Thymus (tissue), 11 donors: Measurements from ENCODE around the gene SEPTIN11. TPM values are rescaled to one million over a fixed set of nuclear protein-coding genes. Genes with fewer than 3 reads are reported as not detected.
A peak's percentile ranks its signal among the peaks of the same experiment; 100 is the strongest.

ENCODE experiments used
- DNase-seq, 9 donors: peaks; one replicate each; pipeline ENCODE4 v3.0.0-alpha.2; 2013; ENCODE audit warnings: low spot score in 9 of 9, low read depth in 6 of 9, missing footprints in 1 of 9
- H3K27ac ChIP-seq, 2 donors: one replicate each; pipeline ENCODE4 v1.5.1; 2013; ENCODE audit warnings: control low read depth in 1 of 2, low read depth in 1 of 2, low read length in 1 of 2, mild to moderate bottlenecking in 1 of 2, moderate library complexity in 1 of 2
- H3K27me3 ChIP-seq, 2 donors: one replicate each; pipeline ENCODE4 v1.5.1; 2013; ENCODE audit warnings: low read length in 1 of 2; ENCODE audit not compliant: control insufficient read depth in 2 of 2, insufficient read depth in 1 of 2
- H3K36me3 ChIP-seq, 2 donors: one replicate each; pipeline ENCODE4 v1.5.1; 2013; ENCODE audit warnings: low read length in 1 of 2, mild to moderate bottlenecking in 1 of 2, moderate library complexity in 1 of 2; ENCODE audit not compliant: control insufficient read depth in 2 of 2, insufficient read depth in 2 of 2
- H3K4me1 ChIP-seq, 2 donors: one replicate each; pipeline ENCODE4 v1.5.1; 2013; ENCODE audit warnings: low read length in 2 of 2; ENCODE audit not compliant: control insufficient read depth in 2 of 2, insufficient read depth in 2 of 2
- H3K4me3 ChIP-seq, 2 donors: one replicate each; pipeline ENCODE4 v1.5.1; 2013; ENCODE audit warnings: low read length in 2 of 2, control low read depth in 1 of 2, mild to moderate bottlenecking in 1 of 2
- H3K9me3 ChIP-seq, 2 donors: one replicate each; pipeline ENCODE4 v1.5.1; 2013; ENCODE audit warnings: low read length in 1 of 2, mild to moderate bottlenecking in 1 of 2; ENCODE audit not compliant: control insufficient read depth in 2 of 2, insufficient read depth in 1 of 2
- WGBS: extraction: QIAGEN DNeasy Blood & Tissue Kit; methylation state at CpG from one replicate; pipeline ENCODE4 v1.1.7; 2013; 5-methylcytosine and 5-hydroxymethylcytosine counted together
- polyA plus RNA-seq: library from polyadenylated mRNA; stranded (reverse); fragments of 200-250 nt; gene quantifications from one replicate; pipeline ENCODE4 v1.2.3, GENCODE V29; 2013
- total RNA-seq: library from RNA; stranded (reverse); fragments of 120-200 nt; gene quantifications from one replicate; pipeline ENCODE4 v1.2.4, GENCODE V29; 2013
- donor health status: healthy.

Gene SEPTIN11
- total and polyA plus RNA-seq, 2 donors: 21.6 to 26.9 TPM

GRCh38 chr4:76969495-76969894 lies 19.9 kb downstream of the SEPTIN11 start:
- Histone ChIP-seq H3K27me3 (no peaks in the 10 kb centered on the region), H3K36me3 (no peaks in the 10 kb centered on the region), H3K27ac (no peak overlapping the region), H3K9me3 (no peaks in the 10 kb centered on the region), H3K4me1 (no peaks in the 10 kb centered on the region), H3K4me3 (no peak overlapping the region)
- no peak for DNase-seq
- 98% methylated on average over 3 of the region's 3 CpGs for WGBS

- Histone ChIP-seq H3K27ac (no peak overlapping the region), H3K36me3 (no peaks in the 10 kb centered on the region), H3K4me3 (no peak overlapping the region), H3K27me3 (no peaks in the 10 kb centered on the region), H3K4me1 (no peaks in the 10 kb centered on the region), H3K9me3 (no peaks in the 10 kb centered on the region)
- DNase-seq: no peak
- 94% methylated on average over 5 of the region's 5 CpGs for WGBS
These were observed 20.5 kb downstream of the SEPTIN11 start for GRCh38 chr4:76969941-76970529.

GRCh38 chr4:76972306-76972705 lies 22.8 kb downstream of the SEPTIN11 start:
- H3K4me3 ChIP-seq: no peak overlapping the region
- no peaks in the 10 kb centered on the region for H3K4me1 ChIP-seq
- no peaks in the 10 kb centered on the region for H3K36me3 ChIP-seq
- H3K27ac ChIP-seq: no peak overlapping the region
- no peaks in the 10 kb centered on the region for H3K27me3 ChIP-seq
- 98% methylated on average over 1 of the region's 1 CpG for WGBS
- no peaks in the 10 kb centered on the region for H3K9me3 ChIP-seq
- DNase-seq: no peak

- Histone ChIP-seq H3K36me3 (no peaks in the 10 kb centered on the region), H3K27ac (no peak overlapping the region), H3K9me3 (no peaks in the 10 kb centered on the region), H3K27me3 (no peaks in the 10 kb centered on the region), H3K4me3 (no peak overlapping the region), H3K4me1 (peaks cover 9% of the 10 kb centered on the region in 2 donors)
- 98% methylated on average over 2 of the region's 2 CpGs for WGBS
- no peak for DNase-seq
These were observed 24.6 kb downstream of the SEPTIN11 start for GRCh38 chr4:76974150-76974549.

GRCh38 chr4:76977113-76977512 lies 27.6 kb downstream of the SEPTIN11 start:
- Histone ChIP-seq H3K4me3 (no peak overlapping the region), H3K36me3 (no peaks in the 10 kb centered on the region), H3K9me3 (no peaks in the 10 kb centered on the region), H3K27ac (no peak overlapping the region), H3K4me1 (peaks cover 9 to 14% of the 10 kb centered on the region in 2 donors), H3K27me3 (no peaks in the 10 kb centered on the region)
- DNase-seq: no peak

- peaks cover 9 to 17% of the 10 kb centered on the region in 2 donors for H3K4me1 ChIP-seq
- H3K27ac ChIP-seq: no peak overlapping the region
- WGBS: 38% methylated on average over 3 of the region's 3 CpGs
These were observed 28.3 kb downstream of the SEPTIN11 start for GRCh38 chr4:76977736-76978350.

GRCh38 chr4:76979236-76979635 lies 29.7 kb downstream of the SEPTIN11 start:
- DNase-seq: no peak
- no peak overlapping the region for H3K4me3 ChIP-seq
- no peaks in the 10 kb centered on the region for H3K36me3 ChIP-seq
- WGBS: 97% methylated on average over 2 of the region's 2 CpGs
- peaks cover 13 to 26% of the 10 kb centered on the region in 2 donors for H3K4me1 ChIP-seq
- H3K27ac ChIP-seq: no peak overlapping the region
- no peaks in the 10 kb centered on the region for H3K27me3 ChIP-seq
- no peaks in the 10 kb centered on the region for H3K9me3 ChIP-seq

More at GRCh38 chr4:76977736-76978350, 28.3 kb downstream of the SEPTIN11 start:
- no peaks in the 10 kb centered on the region for H3K9me3 ChIP-seq
- H3K4me3 ChIP-seq: no peak overlapping the region
- no peaks in the 10 kb centered on the region for H3K27me3 ChIP-seq
- no peaks in the 10 kb centered on the region for H3K36me3 ChIP-seq
- DNase-seq: peak in 2 of 9 donors; percentile 18 to 55

- H3K27ac ChIP-seq: no peak overlapping the region
These were observed 30.7 kb downstream of the SEPTIN11 start for GRCh38 chr4:76980261-76980660.

GRCh38 chr4:76981644-76982043 lies 32.1 kb downstream of the SEPTIN11 start:
- H3K4me3 ChIP-seq: no peak overlapping the region
- DNase-seq: no peak
- no peak overlapping the region for H3K27ac ChIP-seq
- WGBS: 96% methylated on average over 3 of the region's 3 CpGs
- H3K4me1 ChIP-seq: peaks cover 25 to 40% of the 10 kb centered on the region in 2 donors
- no peaks in the 10 kb centered on the region for H3K36me3 ChIP-seq
- no peaks in the 10 kb centered on the region for H3K9me3 ChIP-seq
- H3K27me3 ChIP-seq: no peaks in the 10 kb centered on the region

More at GRCh38 chr4:76980261-76980660, 30.7 kb downstream of the SEPTIN11 start:
- no peaks in the 10 kb centered on the region for H3K27me3 ChIP-seq
- H3K36me3 ChIP-seq: no peaks in the 10 kb centered on the region
- no peaks in the 10 kb centered on the region for H3K9me3 ChIP-seq
- 91% methylated on average over 6 of the region's 6 CpGs for WGBS
- no peak for DNase-seq
- no peak overlapping the region for H3K4me3 ChIP-seq
- H3K4me1 ChIP-seq: peaks cover 22 to 37% of the 10 kb centered on the region in 2 donors
